ENCODE measurements around the gene KIF13A.
"Not testable (repeated sequence)": the region's sequence is repeated elsewhere in the genome, so short reads cannot be mapped to it uniquely, and the experiment has no call there.

KIF13A gene

GRCh38 chr6:17861361-17861760 is 126.1 kb downstream of the KIF13A start:
- TF ChIP-seq CTCF (conservative IDR thresholded peaks at IDR 0.05; ENCODE audit: control insufficient read depth, insufficient read depth, low read depth, low read length) = no peak
- H3K4me3 ChIP-seq (ENCODE audit: control insufficient read depth, low read depth, low read length) = no peak overlapping the region
- no peak for DNase-seq (ENCODE audit: low read depth)

- no peak for DNase-seq (ENCODE audit: low read depth)
- no peak overlapping the region for H3K4me3 ChIP-seq (ENCODE audit: control insufficient read depth, low read depth, low read length)
- TF ChIP-seq CTCF (conservative IDR thresholded peaks at IDR 0.05; ENCODE audit: control insufficient read depth, insufficient read depth, low read depth, low read length) = no peak
These were observed 127.6 kb downstream of the KIF13A start for GRCh38 chr6:17859846-17860245.

GRCh38 chr6:17858584-17858983 is 128.9 kb downstream of the KIF13A start:
- no peak overlapping the region for H3K4me3 ChIP-seq (ENCODE audit: control insufficient read depth, low read depth, low read length)
- no peak for TF ChIP-seq CTCF (conservative IDR thresholded peaks at IDR 0.05; ENCODE audit: control insufficient read depth, insufficient read depth, low read depth, low read length)
- no peak for DNase-seq (ENCODE audit: low read depth)

GRCh38 chr6:17857188-17857587 is 130.2 kb downstream of the KIF13A start:
- not testable (repeated sequence) for DNase-seq (ENCODE audit: low read depth); H3K4me3 ChIP-seq (ENCODE audit: control insufficient read depth, low read depth, low read length)

- no peak for TF ChIP-seq CTCF (conservative IDR thresholded peaks at IDR 0.05; ENCODE audit: control insufficient read depth, insufficient read depth, low read depth, low read length)
- no peak for DNase-seq (ENCODE audit: low read depth)
- H3K4me3 ChIP-seq (ENCODE audit: control insufficient read depth, low read depth, low read length) = no peak overlapping the region
These were observed 131.1 kb downstream of the KIF13A start for GRCh38 chr6:17856306-17856705.

GRCh38 chr6:17855381-17855780 is 132.1 kb downstream of the KIF13A start:
- DNase-seq (ENCODE audit: low read depth) = no peak
- TF ChIP-seq CTCF (conservative IDR thresholded peaks at IDR 0.05; ENCODE audit: control insufficient read depth, insufficient read depth, low read depth, low read length) = no peak
- no peak overlapping the region for H3K4me3 ChIP-seq (ENCODE audit: control insufficient read depth, low read depth, low read length)

- no peak for DNase-seq (ENCODE audit: low read depth)
- H3K4me3 ChIP-seq (ENCODE audit: control insufficient read depth, low read depth, low read length) = no peak overlapping the region
- TF ChIP-seq CTCF (conservative IDR thresholded peaks at IDR 0.05; ENCODE audit: control insufficient read depth, insufficient read depth, low read depth, low read length) = no peak
These were observed 133.9 kb downstream of the KIF13A start for GRCh38 chr6:17853533-17853932.

Measured in fibroblast of mammary gland (primary cell).